Suprapubic skin (tissue), 4 donors: ENCODE results near the gene ZEB2.

Experiments
- EP300 ChIP-seq: sonication (generic); formaldehyde crosslinking; IDR thresholded peaks from one replicate; pipeline ENCODE4 v1.6.1; 2017; ENCODE audit warnings: antibody characterized with exemption
- POLR2A ChIP-seq, 2 donors: fragments of 450-650 bp; IDR thresholded peaks; one replicate each; pipeline ENCODE4 v1.6.1; 2017; ENCODE audit warnings: antibody characterized with exemption in 2 of 2, mild to moderate bottlenecking in 2 of 2, moderate library complexity in 2 of 2
- POLR2AphosphoS5 ChIP-seq, 3 donors: sonication (generic); formaldehyde crosslinking; IDR thresholded peaks; one replicate each; pipeline ENCODE4 v1.6.1; 2017; ENCODE audit warnings: antibody characterized with exemption in 3 of 3
- TF ChIP-seq, protein P1 (sequence below), 2 donors: fragments of 200-600 bp in 1 of 2; fragments of 450-650 bp in 1 of 2; sonication (generic) in 1 of 2; IDR thresholded peaks; one replicate each; pipeline ENCODE4 v1.5.1; 2016 to 2019; ENCODE audit warnings: antibody characterized with exemption in 2 of 2, mild to moderate bottlenecking in 1 of 2, moderate library complexity in 1 of 2

DNA sequence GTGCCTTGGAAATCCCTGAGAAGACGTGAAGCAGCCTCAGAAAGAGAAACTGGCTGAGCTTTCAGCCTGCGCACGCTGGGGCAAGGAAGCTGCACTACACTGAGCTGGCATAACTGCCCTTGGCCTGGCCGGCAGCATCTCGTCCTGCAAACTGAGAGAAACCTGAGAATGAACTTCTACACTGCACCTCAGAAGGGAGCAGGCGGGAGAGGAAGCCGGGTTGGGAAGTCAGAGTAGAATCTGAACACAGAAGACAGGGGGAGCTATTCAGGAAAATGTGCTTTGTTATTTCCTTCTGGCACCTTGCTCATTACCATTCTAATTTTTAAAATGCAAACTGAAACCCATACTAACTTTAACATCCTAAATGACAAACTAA lies 70.9 kb downstream of the ZEB2 start:
- TF ChIP-seq, protein P1, sequence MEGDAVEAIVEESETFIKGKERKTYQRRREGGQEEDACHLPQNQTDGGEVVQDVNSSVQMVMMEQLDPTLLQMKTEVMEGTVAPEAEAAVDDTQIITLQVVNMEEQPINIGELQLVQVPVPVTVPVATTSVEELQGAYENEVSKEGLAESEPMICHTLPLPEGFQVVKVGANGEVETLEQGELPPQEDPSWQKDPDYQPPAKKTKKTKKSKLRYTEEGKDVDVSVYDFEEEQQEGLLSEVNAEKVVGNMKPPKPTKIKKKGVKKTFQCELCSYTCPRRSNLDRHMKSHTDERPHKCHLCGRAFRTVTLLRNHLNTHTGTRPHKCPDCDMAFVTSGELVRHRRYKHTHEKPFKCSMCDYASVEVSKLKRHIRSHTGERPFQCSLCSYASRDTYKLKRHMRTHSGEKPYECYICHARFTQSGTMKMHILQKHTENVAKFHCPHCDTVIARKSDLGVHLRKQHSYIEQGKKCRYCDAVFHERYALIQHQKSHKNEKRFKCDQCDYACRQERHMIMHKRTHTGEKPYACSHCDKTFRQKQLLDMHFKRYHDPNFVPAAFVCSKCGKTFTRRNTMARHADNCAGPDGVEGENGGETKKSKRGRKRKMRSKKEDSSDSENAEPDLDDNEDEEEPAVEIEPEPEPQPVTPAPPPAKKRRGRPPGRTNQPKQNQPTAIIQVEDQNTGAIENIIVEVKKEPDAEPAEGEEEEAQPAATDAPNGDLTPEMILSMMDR (IDR thresholded peaks at IDR 0.05) = peak in 1 of 2 donors; percentile 16
- no peak for TF ChIP-seq POLR2A (IDR thresholded peaks at IDR 0.05)
- TF ChIP-seq POLR2AphosphoS5 (IDR thresholded peaks at IDR 0.05) = no peak
- no peak for TF ChIP-seq EP300
